HK-2 (cell line): ENCODE measurements around the gene ACAN.

Experiments used
- DNase-seq: peaks from one replicate; pipeline ENCODE4 v3.0.0-alpha.2; 2018; ENCODE audit not compliant: unreplicated experiment

The ACAN gene

DNA sequence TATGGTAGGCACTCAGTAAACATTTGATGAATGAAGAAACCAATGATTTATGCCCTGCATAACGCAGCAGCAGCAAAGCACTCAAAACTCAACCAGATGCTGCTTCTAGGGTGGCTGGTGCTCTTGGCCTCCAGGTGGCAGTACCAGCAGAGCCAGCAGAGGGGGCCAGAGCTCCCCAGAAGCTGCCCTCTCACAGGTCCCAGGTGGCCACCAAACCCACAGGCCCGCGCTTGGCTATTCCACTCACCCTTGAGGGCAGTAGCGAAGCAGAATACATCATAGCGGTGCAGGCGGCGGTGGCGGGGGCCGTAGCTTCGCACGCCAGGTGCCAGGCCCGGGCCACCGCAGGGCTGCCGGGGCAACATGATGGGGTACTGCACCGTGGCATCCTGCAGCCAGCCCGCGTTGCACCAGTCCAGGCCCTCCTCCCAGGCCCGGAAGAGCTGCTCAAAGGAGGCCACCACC, 75.5 kb downstream of the ACAN start:
- DNase-seq, result peak; percentile 46

DNA sequence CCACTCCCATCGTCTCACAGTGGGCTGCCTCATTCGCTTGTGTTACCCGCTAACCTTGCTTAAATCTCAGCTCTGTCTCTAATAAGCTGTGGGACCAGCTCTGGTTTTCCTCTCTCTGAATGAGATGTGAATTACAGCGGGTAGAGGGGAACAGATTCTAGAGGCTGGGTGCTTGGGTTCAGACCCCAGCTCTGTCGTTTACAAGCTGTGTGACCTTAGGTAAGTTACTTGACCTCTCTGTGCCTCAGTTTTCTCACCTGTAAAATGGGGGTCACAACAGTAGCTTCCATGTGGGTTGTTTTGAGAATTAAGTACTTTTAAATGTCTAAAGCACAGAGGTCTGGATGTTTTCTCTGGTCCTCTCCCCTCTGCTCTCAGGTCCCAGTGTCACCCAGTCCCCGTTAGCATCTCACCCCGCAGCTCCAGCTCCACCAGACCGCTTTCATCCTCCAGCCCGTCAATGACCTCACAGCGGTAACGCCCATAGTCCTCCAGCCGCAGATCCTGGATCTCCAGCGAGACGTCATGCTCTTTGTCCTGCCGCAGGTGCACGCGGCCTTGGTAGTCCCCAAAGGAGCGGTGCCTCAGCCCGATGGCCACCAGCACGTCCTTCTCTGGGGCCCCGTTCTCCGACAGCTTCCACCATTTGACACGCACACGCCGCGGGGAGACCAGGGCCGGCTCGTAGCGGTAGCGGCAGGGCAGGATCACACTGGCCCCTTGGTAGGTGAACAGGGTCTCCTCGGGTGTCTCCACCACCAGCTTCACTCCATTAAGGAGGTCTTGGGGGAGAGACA, 77.9 kb downstream of the ACAN start:
- DNase-seq, result no peak

DNA sequence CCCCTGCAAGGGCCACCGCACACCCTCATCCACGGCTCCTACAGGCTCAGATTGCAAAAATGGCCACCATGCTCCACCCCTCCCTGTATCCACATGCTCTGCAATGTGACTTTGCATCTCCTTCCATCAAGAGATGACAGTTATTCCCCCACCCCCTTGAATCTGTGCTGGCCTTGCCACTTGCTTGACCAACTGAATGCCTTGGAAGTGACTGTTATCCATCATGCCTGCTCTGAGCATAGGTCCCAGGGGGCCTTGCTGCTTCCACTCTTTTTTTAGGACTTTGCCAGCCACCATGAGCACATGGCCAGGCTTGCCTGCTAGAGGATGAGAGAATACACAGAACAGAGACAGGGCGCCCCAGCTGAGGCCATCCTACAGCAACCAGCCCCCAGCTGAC, 78.5 kb downstream of the ACAN start:
- no peak for DNase-seq

DNA sequence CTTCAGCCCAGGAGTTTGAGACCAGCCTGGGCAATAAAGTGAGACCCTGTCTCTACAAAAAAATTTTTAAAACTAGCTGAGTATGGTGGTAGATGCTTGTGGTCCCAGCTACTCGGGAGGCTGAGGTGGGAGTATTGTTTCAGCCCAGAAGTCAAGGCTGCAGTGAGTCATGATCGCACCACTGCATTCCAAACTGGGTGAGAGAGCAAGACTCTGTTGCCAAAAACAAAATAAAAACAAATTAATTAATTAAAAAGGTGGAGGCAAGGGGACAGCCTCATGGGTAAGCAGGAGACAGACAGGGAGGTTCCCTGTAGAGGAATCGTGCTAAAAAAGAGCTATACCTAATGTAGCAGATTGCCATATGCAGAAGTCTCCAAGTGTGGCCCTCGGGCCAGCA, 79.5 kb downstream of the ACAN start:
- DNase-seq, result no peak

DNA sequence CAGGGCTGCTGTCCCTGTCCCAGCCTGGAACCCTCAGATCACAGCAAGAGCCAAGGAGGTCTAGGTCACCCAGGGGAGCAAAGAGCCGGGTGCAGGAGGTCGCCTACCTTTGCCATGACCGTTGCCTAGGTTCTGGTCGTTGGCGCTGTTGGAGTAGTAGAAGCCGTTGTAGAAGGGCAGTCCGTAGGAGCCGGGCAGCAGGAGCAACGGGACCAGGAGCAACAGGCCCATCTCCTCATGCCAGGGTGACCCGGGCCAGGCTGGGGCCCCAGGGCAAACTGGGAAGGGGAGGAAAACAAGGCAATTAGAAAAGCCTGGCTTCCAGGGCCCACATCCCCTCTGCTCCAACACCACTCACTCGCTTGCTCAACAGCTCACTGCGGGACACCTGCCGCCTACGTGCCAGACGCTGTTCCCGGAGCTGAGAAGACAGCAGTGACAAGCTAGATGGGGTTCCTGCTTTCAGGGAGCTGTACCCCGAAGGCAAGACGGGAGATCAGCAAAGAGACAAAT, 83.9 kb downstream of the ACAN start:
- DNase-seq, result no peak

DNA sequence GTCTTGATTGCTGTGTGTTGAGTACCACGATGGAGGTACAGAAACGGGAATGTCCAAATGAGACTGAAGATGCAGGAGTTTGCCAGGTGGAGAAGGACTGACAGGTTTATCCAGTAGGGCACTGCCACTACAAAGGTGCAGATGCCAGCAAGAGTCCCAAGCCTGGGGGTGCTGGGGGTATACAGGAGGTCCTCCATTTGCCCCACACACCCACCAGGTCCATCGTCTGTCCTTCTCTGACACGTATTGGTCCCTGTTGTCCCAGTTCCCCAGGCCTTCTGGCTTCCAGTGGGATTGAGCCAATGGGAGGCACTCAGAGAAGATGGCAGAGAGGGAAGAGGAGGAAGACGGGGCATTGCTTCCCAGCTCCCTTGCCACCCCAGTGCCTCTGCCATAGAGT, 85.5 kb downstream of the ACAN start:
- DNase-seq, result no peak

DNA sequence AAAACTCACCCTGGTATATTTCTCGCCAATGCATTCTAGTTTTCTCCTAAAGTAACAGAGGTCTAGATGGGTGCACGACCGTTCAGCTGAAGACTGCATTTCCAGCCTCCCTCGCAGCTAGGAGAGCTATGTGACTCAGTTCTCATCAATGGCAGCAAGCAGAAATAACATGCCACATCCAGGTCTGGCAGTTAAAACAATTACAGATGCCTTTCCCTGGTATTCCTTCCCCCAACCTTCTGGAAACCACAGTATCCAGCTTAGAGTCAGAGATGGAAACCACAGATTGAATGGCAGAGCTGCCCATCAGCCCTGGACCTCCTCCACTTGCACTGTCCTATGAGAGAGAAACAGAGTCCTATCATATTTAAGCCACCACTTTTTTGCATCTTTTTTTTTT, 87.3 kb downstream of the ACAN start:
- no peak for DNase-seq

DNA sequence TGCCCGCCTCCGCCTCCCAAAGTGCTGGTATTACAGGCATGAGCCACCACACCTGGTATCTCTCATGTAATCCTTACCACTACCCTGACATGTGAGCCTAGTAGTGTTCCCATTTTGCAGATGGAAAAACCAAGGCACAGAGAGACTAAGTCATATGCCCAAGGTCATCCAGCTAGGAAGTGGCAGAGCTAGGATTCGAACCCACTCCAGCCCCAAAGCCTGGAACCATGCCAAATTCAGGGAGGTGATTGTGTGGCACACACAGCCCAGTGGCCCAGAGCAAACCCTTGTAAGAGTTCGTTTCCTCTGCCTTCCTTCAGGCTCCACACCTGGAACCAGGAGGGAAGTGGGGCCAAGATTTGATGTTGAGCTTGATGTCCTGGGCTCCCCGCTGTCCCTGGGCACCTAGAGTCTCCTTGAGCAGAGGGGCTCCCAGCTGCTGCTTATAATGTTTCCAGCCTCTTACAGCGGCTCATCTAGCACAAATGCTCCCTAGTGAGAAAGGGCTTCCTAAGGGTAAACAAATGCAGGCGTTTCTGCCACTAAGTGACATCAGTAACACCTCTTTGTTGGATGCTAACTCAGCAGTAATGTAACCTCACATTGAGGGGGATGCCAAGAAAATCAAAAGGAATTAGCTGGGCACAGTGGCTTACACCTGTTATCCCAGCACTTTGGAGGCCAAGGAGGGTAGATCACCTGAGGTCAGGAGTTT, 88.5 kb downstream of the ACAN start:
- no peak for DNase-seq

DNA sequence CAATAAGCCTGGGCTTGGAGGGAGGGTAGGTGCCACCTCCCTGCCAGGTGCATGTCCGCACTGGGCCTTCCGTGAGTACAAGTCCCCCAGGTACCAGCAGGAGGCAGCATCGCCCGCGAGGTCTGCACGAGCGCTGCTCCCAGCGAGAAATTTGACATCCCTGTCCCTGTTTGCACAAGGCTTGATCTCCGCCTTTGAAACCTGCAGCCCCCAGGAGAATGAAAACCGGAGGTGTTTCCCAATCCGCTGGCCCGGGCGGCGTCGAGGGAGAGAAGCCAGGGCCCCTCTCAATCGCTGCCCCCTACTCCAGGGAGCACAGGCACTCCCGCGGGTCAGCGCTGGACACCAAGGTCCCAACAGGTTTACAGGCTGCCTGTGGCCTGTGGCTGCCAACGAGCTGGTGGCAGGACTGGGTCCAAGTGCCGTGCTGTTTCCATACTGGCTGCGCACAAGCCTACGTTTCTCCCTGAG, 91.1 kb downstream of the ACAN start:
- DNase-seq, result peak; percentile 37

DNA sequence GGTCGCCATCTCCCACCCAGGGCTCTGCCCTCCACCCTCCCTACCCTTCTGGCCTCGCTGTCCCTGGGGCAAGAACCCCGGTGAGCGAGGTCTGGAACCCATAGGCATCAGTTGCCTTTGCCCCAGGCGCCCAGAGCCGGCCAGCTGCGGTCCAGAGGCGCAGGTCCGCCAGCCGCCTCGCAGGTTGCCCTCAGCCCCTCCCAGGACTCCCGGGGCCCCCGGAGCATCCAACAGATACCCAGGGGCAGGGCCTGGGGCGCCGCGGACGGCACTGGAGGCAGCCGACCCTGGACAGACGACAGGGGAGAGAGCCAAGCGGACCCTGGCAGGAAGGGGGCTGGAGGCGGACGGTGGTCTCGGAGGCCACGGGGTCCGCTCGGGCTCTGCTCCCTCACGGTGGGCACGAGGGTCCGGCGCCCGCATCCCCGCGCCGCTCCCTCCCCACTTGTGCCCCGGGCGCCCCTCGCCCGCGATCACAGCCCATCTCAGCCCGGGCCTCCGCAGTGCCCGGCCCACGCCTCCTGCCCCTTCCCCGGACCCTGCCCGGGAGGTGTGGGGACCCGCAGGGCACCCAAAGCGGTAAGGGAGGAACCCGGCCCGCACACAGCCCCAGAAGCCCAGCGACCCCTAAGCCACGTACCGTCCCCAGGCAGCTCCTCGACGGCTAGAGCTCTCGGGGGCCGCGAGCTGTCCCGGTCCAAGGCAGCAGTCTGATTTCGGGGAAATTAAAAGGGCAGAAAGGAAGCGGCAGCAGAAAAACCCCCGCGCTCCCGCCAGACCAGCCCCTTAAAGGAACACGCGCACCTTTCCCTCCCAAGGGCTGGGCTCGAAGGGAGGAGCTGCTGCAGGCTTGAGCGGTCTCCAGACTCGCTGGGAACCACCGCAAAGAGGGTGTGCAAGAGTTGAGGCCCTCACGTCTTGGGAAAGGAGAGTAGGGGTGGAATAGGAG, 91.9 kb downstream of the ACAN start, which contains the start of gene HAPLN3:
Gene HAPLN3 (minus strand): TSS at position 726 of the 949 bp plus-strand sequence. CDS start 8,246 bp downstream, outside the sequence.
- peak; percentile 49 for DNase-seq

DNA sequence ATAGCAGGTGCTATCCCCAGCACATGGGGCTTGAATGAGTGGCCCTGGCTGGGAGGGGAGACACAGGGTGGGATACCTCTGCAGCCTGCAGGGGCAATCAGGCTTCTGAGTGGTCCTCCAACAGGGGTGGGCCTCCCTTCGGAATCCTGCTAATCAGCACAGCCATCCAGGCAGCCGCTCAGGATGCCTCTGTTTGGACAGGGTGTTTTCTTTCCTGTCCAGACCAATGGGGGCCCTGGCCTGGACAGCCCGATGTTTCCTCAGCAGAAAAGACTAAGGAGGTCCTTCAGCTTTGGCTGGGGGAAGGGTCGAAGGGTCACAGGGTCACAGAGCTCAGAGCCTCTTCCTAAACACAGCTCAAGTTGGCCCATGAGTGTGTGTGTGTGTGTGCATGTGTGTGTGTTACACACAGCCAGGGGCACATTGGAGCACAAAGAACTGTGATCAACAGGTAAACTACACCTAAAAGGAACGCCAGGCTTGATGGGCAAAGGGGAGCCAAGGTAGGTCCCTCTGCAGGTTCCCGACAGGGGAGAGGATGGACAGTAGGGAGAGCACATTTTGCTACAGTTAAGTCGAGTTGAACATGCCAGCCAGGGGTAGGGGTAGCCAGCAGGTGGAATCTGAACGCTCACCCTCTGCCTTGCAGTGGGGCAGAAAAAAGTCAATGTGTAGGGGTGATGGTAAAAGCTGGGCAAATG, 93.2 kb downstream of the ACAN start:
- no peak for DNase-seq

DNA sequence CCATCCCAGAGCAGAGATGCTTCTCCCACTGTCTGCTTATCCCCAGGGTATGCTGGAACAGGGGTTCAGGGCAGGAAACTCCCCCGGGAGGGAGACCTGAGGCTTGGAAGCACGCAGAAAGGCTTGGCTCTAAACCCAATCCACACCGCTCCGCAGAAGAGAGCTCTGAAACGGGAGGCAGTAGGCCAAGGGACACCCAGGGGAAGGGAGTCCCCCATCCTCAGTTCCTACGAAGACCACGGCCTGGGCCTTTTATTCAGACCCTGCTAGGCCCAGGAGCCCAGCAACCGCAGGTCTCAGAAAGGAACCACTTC, 93.9 kb downstream of the ACAN start:
- DNase-seq, result no peak

DNA sequence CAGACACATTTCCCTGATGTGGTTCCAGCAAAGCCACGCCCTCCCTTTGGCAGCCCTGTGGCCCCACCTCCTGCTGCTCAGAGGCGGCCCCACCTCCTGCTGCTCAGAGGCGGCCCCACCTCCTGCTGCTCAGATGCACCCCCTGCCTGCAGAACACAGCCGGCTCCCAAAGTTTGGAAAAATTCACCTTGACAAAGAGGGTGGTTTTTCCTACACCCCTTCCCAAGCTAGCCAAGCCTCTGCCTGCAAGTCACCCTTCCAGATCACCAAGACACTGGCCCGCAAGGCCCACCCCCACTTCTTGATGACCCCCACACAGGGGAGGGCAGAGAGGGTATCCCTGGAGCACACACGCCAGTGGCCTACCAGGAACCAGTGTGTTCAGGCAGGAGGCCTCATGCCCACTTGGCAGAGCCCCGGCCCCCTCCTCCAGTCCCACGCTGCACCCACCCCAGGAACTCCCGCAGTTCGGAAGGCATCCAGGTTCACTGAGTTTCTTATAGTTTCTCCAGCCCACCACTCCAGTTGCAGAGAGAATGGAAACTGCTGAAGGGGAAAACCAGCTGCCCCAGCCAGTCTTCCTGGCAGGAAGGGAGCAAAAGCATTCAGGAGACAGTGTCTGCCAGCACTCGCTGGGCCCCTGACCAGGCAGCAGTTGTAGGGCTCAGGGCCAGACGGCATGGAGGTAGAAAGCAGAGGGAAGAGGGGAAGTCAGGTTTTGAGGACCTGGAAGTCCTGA, 94.4 kb downstream of the ACAN start:
- peak; percentile 64 for DNase-seq

DNA sequence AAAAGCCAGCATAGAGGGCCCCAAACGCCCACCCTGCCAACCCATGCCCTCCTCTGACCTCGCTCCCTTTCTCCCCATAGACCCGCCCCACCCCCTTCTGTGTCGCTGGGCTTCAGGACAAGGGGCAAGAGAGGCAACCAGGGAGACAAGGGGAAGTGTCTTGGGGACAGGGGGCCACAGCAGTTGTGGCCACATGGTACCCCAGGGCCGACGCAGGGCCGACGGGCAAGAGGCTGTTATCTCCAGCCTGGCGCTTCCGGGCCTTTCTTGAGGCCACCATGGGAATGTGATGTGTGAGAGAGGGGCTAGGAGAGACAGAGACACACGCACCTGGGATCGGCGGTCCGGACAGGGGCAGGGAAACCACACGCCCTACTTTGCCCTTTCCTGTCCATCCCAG, 95.5 kb downstream of the ACAN start:
- DNase-seq, result no peak

DNA sequence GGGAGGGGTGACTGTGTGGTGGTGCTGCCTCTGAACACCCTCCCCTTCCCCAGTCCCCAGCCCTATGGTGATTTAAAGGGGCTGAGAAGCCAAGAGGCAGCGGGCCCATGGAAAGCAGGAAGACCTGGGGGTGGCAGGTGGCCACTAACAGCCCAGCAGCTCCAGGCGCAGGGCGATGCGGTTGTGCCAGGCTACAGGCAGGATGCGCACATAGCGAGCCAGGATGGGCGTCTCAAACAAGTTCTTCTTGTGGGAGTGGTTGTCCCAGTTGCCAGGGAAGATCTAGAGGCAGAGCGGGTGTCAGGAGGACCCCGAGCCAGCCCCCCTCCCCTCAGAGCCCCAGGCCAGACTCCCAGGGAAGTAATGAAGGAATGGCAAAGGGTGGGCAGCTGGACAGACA, 96.0 kb downstream of the ACAN start:
- DNase-seq, result no peak

DNA sequence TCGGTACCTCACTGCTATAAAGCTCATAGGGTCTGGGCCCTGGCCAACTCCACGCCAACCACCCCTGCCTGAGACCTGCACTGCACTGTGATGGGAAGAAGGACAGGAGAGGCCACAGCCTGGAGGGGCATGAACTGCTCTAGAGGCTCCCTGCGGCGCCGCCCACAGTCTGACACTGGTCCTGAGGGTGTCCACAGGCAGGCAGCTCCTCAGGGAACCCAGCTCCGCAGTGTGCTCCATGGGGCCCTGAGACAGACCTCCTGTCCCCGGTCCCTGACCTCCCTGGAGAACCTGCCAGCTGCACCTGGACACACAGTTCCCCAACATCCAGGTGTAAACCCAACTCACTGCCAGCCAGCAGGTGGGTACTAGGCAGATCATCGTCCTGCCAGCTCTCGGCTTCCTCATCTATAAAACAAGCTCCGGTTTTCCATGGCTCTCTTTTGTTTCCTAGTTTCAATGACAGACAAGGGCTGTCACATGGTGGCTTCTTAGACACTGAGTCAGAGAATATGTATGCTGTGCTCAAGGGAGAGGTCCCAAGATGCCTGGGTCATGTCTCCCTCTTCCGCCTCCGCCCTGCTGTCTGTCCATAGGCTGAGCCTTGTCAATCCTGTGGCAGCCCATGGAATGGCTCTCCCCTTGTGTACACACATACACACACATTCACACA, 97.2 kb downstream of the ACAN start:
- peak; percentile 37 for DNase-seq

DNA sequence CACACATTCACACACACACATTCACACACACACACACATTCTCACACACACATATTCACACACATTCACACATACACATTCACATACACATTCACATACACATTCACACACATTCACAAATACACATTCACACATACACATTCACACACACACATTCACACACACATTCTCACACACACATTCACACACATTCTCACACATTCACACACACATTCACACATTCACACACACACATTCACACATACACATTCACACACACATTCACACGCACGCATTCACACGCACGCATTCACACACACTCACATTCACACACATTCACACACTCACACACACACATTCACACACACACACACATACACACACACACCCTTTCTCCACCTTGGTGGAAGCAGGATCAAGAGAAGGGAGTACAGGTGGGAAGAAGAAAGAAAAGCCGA, 97.8 kb downstream of the ACAN start:
- no peak for DNase-seq

DNA sequence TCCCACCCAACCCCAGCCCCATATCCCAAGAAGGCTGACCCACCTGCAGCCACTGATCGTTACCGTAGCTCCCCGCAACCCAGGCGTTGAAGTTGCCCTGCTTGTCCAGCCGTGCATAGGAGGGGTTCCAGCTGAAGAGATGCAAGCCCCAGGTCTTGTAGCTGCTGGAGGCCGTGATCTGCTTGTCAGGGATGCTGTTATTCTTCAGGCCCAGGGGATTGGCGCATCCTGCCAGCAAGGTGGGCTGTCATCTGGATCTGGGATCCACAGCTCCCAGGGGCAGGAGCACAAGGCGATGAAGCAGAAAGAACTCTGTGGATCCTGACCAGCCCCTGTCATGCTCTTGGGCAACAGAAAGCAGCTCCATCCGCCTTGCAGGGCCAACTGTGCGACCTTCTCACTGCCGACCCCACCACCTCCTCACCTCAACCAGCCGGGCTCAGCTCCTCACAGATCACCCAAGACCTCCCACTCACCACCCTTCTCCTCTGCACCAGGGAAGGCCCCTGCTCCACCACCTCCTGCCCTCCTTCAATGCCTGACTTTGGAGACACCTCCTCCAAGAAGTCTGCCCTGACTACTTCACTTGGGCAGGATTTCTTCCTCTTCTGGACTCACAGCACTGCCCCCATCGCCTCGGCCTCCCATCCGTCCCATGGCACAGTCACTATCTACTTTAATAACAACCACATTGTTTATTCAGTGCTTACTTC, 98.4 kb downstream of the ACAN start:
- no peak for DNase-seq

DNA sequence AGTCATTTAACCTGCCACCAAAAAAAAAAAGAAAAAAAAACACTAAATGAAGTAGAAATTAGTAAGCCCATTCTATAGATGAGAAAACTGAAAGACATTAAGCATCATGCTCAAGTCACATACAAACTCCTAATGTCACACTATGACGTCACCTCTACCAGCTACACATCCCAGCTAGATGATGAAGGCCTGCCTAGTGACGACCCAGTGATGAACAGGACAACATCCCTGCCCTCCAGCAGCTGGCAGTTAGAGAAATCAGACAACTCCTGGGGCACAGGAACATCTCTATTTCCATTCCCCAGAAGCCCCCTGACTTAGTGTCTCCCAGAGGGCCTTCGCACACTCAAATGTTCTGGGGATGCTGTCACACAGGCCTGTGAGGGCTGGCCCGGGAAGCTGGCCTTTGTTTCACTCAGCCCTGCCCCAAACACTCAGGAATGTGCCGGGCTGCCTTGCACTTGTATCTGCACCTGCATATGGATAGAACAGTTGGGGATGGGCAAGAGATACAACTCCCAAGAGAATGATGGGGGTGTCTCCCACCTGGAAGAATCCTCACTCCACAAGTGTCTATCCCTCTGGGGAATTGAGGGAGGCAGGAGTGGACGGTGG, 99.1 kb downstream of the ACAN start:
- no peak for DNase-seq
